GM12873 (cell line): ENCODE data around the gene HBQ1.

Experiments
- CTCF ChIP-seq: IDR thresholded peaks from 2 replicates; pipeline ENCODE4 v1.5.1; 2012; ENCODE audit warnings: low read depth, mild to moderate bottlenecking, moderate library complexity, low read length, control low read depth; ENCODE audit not compliant: insufficient read depth; ENCODE audit errors: missing control alignments

The HBQ1 gene

DNA sequence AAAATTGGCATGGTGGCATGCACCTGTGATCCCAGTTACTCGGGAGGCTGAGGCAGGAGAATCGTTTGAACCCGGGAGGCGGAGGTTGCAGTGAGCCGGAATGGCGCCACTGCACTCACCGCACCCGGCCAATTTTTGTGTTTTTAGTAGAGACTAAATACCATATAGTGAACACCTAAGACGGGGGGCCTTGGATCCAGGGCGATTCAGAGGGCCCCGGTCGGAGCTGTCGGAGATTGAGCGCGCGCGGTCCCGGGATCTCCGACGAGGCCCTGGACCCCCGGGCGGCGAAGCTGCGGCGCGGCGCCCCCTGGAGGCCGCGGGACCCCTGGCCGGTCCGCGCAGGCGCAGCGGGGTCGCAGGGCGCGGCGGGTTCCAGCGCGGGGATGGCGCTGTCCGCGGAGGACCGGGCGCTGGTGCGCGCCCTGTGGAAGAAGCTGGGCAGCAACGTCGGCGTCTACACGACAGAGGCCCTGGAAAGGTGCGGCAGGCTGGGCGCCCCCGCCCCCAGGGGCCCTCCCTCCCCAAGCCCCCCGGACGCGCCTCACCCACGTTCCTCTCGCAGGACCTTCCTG, at the start of gene HBQ1:
HBQ1 (plus strand) TSS at position 359 of the 575 bp plus-strand sequence; CDS start at position 387, 28 bp downstream.
- peak; percentile 23 for TF ChIP-seq CTCF

DNA sequence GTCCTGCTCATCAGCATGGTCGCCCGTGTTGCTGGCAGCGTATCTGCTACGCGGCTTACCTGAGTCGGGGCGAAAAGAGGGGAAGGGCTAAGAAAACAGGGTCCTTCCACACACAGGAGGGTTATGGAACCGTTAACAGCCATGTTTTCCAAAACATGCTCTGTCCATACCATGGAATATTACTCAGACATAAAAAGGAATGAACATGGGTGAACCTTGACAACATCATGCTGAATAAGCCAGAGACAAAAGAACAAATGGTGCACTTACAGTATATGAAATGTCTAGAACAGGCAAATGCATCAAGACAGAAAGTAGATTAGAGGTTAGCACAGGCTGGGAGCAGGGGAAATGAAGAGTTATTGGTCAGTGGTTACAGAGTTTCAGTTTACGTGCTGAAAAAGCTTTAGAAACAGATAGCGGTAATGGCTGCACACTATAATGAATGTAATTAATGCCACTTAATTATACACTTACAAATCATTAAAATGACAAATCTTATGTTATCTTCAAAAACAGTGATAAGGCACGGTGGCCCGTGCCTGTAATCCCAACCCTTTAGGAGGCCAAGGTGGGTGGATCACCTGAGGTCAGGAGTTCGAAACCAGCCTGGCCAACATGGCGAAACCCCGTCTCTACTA, 49.6 kb upstream of the HBQ1 start:
- TF ChIP-seq CTCF = no peak

DNA sequence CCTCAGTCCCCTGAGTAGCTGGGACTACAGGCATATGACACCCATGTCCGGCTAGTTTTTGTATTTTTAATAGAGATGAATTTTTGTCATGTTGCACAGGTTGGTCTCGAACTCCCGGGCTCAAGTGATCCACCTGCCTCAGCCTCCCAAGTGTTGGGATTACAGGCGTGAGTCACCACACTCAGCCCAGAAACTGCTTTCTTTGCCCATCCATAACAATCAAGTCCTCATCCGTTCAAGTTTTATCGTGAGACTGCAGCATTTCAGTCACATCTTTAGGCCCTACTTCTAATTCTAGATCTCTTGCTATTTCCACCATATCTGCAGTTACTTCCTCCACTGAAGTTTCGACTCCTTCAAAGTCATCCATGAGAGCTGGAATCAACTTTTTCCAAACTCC, 48.1 kb upstream of the HBQ1 start:
- no peak for TF ChIP-seq CTCF

- no peak for TF ChIP-seq CTCF
Measured at GRCh38 chr16:133716-134115, 46.5 kb upstream of the HBQ1 start.

DNA sequence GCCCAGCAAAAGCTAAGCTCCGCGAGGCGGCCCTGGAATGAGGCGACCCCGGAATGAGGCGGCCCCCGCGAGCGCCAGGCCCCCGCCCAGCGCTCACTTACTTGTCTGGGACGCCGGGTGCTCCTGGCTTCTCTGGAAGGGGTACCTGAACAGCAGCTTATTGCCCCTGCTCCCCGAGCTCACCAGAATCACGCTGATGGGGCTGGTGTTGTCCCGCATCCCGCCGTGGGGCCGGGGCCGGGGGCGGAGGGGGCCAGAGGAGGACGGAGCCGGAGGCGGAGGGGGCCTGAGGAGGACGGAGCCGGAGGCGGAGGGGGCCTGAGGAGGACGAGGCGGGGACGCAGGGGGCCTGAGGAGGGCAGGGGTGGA, 42.2 kb upstream of the HBQ1 start:
- TF ChIP-seq CTCF = no peak

- no peak for TF ChIP-seq CTCF
Measured at GRCh38 chr16:140175-140857, 39.9 kb upstream of the HBQ1 start.

- TF ChIP-seq CTCF = no peak
Measured at GRCh38 chr16:142405-142967, 37.8 kb upstream of the HBQ1 start.
